HG02610 (cell line): ENCODE results near the gene SORD.
"Not testable (repeated sequence)": the region's sequence is repeated elsewhere in the genome, so short reads cannot be mapped to it uniquely, and the experiment has no call there.

ENCODE experiments used
- ATAC-seq: cut with Tn5 transposase; IDR thresholded peaks from one replicate; pipeline ENCODE4 v1.9.1; 2021; ENCODE audit warnings: mild to moderate bottlenecking, moderate library complexity; ENCODE audit not compliant: unreplicated experiment

Gene SORD

DNA sequence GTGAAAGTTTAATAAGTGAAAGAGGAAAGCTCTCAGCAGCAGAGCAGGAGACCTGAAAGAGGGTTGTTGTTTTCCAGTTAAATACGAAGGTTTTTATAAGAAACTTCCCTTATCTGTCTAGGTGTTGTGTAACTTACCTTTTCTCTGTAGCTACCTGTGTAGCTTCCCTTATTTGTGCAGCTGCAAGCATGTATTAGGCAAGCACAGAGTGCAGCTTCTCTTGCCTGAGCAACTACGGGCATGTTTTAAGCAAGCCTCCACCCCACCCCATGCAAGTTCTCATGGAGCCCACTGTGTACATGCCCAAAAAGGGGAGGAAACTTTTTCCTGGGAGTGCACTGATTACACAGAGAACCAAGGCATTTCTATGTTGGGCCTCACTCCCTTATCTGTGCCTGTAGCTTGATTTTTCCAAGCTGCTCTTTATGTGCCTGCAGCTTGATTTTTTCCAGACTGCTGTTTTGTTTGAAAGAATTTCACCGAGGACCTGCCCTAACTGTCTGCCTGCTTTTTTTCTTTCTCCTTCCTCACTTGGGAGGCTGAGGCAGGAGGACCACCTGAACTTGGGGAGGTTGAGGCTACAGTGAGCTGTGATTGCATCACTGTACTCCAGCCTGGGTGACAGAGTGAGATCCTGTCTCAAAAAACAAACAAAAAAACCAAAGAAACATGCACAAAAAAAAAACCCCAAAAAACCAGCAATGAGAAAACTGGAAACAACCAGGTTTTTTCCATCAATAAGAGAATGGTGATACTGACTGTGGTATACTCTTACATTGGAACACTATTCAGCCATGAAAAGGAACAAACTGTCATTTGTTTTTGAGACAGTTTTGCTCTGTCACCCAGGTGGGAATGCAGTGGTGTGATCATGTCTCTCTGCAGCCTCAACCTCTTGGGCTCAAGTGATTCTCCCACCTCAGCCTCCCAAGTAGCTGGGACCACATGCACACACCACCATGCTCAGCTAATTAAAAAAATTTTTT, 36.0 kb downstream of the SORD start:
- not testable (repeated sequence) for ATAC-seq

DNA sequence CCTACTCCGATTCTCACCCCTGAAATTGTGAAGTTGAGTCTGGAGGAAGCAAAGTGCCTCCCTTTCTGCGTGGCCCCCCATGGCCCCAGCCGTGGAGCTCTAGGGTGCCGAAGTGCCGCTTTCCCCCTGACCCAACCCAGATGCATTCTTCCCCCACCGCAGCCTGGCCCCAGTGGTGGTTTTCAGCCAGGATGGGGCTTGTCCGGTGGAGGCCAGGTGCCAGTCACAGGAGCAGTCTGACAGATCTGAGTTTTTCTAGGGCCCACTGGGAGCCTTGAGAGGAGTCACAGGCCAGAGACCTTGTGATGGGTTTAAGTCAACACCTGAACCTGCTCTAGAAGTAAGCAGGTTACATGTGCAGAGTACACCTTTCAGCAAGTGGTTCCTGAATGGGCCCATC, 39.3 kb downstream of the SORD start:
- ATAC-seq: not testable (repeated sequence)

GRCh38 chr15:45064386-45064785, 41.4 kb downstream of the SORD start:
- ATAC-seq: no peak

DNA sequence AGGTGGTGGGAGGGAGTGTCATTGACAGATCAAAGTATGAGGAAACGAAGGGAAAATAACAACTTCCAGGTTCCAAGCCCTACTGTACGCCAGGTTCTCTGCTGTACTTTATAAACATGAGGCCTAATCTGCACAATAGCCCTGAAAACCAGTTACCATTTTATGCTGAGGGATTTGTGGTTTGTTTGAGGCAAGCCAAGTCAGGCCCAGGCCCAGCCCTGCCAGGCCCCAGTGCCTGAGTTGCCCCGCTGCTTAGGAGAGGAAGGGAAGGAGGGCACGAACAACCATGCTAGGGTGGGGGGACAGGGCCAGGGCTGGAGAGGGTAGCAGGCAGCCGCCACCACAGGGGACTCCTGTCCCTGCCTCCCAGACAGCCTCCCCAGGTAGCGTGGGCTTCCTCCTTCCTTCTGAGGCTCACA, 47.0 kb downstream of the SORD start:
- not testable (repeated sequence) for ATAC-seq

GRCh38 chr15:45073602-45074001, 50.6 kb downstream of the SORD start:
- ATAC-seq: not testable (repeated sequence)

DNA sequence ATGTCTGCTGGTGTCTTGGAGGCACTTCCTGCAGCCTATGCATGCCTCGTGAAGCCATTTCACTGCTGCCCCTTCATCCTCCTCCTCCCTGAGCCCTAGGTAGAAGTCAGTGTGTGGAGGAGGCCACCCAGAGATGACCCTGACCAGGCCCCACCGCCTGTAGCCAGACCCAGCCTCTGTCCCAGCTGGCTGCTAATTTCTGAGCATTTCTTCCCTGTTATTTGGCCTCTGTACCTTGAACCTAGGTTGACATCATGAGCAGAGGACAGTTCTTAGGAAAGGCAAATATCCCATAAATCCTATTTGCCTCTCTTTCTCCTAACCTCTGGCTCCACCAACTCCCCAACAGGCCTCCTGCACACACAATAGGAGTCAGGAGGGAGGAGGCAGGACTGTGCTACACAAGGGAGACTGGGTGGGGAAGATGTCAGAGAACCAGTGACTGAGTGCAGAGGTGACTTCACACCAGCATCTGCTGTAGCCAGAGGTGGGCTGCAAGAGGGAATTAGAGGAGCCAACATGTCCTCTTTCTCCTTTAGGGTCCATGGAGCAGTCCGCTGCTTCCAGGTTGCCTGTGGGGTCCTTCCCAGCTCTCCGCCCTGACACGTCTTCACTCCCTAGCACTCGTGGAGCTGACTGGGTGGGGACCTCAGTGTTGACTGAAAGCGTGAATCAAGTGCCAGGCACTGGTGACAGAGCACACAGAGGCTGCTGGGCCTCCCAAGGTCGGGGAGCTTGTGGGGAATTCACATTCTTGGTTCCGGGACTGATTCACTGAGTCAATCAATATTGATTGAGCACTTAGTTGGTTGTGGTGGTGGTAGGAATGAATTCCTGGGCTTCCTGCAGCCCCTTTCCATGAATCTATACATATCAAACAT, 52.7 kb downstream of the SORD start:
- ATAC-seq: not testable (repeated sequence)

- ATAC-seq: not testable (repeated sequence)
Measured at GRCh38 chr15:45077391-45077790, 54.4 kb downstream of the SORD start.

DNA sequence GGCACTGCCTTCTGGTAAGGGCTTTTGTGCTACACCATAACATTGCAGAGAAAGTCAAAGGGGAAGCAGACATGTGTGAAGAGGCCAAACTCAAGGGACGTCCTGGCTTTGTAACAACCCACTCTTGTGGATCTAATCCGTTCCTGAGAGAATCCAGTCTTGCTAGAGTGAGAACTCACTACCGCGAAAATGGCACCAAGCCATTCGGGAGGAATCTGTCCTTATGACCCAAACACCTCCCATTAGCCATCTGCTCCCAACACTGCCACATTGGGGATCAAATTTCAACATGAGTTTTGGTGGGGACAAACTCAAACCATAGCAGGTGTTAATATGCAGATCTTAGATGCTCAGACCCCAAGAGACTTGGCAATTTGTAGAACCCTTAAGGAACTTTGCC, 56.2 kb downstream of the SORD start:
- not testable (repeated sequence) for ATAC-seq

DNA sequence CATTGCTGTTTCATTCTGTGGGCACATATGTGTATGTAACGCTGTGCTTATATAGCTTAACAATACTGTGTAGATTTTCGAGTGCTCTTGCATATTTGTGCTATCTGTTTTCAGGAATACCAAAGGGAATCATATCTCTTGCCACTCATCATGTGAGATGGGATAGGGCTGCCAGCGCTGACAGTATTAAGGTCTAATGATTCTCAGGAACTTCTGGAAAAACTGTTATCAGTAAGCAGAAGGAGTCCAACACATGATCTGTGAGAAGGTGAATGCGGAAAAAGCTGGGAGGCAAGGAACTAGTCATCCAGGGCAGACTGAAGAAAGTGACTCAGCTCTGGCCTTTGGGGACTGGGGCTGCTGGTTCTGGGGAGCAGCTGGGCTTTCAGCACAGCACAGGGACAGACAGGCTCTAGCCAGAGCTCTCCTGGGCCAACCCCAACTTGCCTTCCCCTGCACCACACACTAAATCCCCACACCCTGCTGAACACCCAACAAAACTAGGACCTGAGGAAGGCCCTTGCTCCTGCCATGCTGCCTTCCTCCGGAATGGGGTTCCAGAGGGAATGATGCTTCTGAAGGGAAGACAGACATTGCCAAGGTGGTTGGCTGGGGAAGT, 56.7 kb downstream of the SORD start:
- ATAC-seq: not testable (repeated sequence)

DNA sequence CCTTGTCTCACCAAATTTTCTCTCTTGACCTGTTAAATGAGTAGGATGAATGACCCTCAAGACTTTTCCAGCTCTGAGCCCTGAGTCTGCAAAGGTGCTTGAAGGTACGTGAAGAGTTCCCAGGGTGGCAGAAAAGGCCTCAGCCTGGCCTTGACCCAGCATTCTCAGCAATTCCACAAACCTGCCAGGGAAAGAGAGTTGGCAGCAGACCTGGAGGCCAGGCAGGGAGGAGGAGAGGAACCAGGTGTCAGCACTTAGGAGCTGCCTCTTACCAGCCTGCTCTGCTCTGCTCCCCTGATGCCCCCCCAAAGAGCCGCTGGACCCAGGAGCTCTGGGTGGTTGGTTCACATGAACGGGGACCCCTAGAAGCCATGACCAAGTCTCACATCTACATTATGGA, 57.6 kb downstream of the SORD start:
- not testable (repeated sequence) for ATAC-seq

GRCh38 chr15:45082412-45082811, 59.4 kb downstream of the SORD start:
- ATAC-seq: not testable (repeated sequence)

DNA sequence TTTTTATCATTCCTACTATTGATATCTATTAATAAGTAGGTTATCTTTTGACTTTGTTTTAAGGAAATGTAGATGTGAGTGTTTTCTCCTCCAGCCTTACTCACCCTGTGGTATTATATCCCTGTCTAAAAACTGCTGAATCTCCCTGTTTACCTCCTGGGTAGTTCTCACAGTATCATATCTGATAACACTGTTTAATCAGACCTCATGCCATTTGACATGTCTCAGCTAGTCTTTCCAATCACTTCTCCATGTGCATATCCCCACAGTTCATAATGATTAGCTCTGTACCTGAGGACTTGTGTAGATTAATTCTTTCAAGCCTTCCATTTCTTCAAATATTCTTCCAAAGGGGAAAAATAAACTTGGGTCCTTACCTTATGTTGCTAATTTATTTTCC, 60.2 kb downstream of the SORD start:
- ATAC-seq: no peak

DNA sequence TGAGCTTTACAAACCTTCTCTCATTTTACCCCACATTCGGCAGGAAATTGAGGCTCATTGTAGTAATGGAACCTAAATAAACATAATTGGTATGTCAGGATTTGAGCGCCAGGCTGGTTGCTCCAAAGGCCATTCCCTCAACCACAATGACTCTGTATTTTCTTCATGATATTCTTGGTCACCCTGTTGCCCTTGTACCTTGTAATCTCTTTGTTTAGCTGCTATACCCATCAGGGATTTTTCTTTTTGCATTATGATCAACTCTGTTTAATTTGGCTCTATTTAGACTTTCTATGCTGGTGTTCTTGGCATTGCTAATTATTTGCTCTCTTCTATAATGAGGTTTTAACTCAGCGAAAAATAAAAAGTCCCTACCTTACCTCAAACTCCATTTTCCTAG, 61.2 kb downstream of the SORD start:
- no peak for ATAC-seq

DNA sequence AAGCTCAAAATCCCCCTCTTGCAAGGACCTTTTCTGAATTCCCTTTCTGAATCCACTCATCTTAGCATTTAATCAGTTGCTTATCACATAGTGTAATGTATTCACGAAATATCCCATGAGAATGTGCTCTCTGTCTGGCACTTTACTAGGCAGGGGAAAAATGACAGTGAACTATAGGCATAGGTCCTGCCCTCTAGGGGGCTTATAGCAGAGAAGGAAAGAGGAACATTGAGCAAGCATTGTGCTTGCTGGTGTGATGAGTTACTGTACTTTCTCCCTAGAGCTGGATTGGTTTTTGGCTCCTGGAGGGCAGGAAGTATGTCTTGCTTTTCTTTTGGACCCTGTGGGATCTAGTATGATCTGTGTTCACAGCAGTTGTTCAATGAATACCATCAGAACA, 64.5 kb downstream of the SORD start:
- ATAC-seq: no peak

DNA sequence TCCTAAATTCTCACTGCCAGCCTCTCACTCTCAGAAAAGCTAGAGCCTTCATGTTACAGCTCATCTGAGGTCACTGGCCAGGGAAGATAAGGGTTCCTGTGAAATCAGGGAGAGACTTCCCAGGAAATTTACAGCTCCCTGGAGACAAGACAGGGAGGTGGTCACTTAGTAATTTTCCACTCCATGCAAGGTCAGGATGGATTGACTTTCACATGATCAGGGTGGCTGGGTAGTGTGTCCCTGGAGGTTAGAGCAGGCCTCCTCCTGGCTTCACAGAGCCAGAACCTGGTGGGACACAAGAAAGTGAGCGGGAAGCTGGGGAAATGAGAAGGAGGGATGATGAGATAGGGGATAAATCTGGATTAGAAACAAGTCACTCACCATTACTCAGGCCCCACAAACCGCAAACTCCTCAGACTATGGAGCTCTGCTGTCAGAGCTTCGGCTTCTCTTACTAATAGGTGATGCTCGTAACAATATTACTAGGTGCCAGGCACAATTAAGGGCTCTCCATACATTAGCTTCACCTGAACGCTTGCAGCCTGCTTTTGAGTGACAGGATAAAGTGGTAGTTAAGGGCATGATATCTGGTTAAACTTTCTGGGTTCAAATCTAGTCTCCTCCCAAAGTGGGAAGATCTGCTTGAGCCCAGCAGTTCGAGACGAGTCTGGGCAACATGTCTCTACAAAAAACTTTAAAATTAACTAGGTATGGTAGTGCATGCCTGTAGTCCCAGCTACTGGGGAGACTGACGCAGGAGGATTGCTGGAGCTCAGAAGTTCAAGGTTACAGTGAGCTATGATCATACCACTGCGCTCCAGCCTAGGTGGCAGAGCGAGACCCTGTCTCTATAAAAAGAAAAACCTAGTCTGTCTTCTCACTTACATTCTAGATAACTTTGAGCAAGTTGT, 66.1 kb downstream of the SORD start:
- ATAC-seq: no peak

DNA sequence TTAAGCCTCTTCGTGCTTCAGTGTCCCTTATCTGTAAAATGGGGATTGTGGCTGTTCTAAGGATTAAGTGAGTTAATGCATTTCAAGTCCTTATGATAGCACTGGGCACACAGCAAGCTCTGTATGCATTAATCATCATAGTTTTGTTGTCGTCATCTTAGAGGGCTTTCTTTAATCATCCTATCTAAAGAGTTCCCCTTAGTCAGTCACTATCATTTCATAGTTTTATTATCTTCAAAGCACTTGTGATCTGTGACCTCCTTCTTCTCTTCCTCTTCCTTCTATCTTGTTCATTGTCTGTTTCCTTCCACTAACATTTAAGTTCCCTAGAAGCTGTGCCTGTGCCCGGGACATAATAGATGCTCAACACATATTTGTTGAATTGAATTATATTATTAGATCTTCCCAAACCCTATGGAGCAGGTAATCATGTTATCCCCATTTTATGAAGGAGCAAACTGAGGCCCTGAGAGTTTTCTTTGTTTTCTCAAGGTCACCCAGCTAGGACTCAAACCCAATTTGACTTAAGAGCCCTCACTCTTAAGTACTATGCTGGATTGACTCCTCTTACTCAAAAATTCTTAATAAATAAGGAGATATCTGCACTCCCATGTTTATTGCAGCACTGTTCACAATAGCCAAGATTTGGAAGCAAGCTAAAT, 66.8 kb downstream of the SORD start:
- ATAC-seq: no peak

DNA sequence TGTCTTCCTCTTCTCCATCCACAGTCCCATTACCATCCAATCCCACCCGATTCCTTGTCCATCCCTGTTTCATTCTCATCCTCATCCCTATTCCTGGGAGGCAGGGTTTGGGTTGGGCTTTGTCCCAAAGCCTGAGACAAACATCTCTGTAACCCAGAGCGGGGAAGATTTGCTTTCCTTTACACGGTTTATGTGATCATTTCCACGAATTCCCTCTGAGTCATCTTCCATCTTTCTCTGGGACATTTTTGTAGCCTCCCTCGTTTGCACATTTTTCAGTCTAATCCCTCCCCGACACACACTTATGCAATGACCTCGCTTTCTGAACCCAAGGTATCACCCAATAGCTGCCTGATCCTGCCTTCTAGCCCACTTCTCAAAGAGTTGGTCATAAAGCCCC, 68.2 kb downstream of the SORD start:
- no peak for ATAC-seq

DNA sequence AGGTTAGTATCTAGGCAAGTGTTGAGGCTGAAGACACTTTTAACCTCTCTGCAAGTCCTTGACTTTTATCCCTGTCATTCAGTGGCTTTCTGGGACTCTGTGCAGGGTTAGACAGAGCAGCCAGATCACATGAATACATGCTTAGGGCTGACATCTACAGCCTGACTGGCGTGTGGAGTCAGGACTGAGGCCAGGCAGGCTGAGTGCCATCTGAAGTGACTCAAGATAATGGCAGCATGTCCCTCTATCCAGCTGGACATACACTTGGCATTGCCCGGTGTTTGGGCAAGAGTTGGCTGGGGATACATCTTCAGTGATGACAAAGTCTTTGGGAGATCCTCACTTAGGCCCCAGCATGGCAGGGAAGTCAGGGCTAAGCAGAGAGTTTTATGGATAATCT, 68.6 kb downstream of the SORD start:
- no peak for ATAC-seq

DNA sequence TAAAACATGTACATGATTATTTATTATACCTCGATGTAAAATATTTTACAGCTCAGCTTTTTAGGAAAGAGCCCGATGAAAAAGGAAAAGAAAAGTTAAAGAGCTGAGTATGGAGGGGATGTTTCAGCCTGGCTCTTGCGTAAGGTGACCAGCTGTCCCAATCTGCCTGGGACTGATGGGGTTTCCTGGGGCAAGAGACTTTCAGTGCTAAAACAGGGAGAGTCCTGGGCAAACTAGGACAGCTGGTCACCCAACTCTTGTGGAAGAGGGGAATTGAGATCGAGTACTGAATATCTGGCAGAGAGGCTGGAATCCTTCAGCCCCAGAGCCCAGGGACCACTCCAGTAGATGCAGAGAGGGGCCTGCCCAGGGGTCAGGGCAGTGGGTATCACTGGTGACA, 70.0 kb downstream of the SORD start:
- ATAC-seq: no peak
